H1 (cell line): ENCODE measurements around the gene C6orf163. TPM values are rescaled to one million over a fixed set of nuclear protein-coding genes. Genes with fewer than 3 reads are reported as not detected.

ENCODE experiments used
- BACH1 ChIP-seq: IDR thresholded peaks from 2 replicates; pipeline ENCODE4 v1.6.1; 2012; ENCODE audit warnings: low read length, improper control_type of control experiment
- BCL11A ChIP-seq, 2 experiments: IDR thresholded peaks; one replicate each; pipeline ENCODE4 v1.6.1; 2011; ENCODE audit warnings: low read depth in 2 of 2, low read length in 2 of 2, mild to moderate bottlenecking in 2 of 2
- CEBPB ChIP-seq: IDR thresholded peaks from 2 replicates; pipeline ENCODE4 v1.6.1; 2012; ENCODE audit warnings: low read depth, low read length
- CHD2 ChIP-seq: IDR thresholded peaks from 2 replicates; pipeline ENCODE4 v1.6.1; 2012; ENCODE audit warnings: low read length, improper control_type of control experiment
- CTCF ChIP-seq, 3 experiments: IDR thresholded peaks; 1 replicate in 2 of 3; 2 replicates in 1 of 3; pipeline versions ENCODE4 v1.5.1 to v1.6.1; 2011; ENCODE audit warnings: low read length in 3 of 3, mild to moderate bottlenecking in 3 of 3, inconsistent platforms in 2 of 3, low read depth in 1 of 3, moderate library complexity in 1 of 3; ENCODE audit not compliant: insufficient read depth in 1 of 3; ENCODE audit errors: control extremely low read depth in 1 of 3
- EP300 ChIP-seq, 2 experiments: IDR thresholded peaks; 1 replicate in 1 of 2; 2 replicates in 1 of 2; pipeline ENCODE4 v1.6.1; 2011 to 2012; ENCODE audit warnings: low read depth in 2 of 2, low read length in 2 of 2, mild to moderate bottlenecking in 2 of 2, borderline replicate concordance in 1 of 2, inconsistent platforms in 1 of 2, moderate library complexity in 1 of 2
- EZH2 ChIP-seq: fragments of 200-600 bp; sonication (generic); IDR thresholded peaks from 2 replicates; pipeline ENCODE4 v1.7.1; 2012; ENCODE audit warnings: low read depth, mild to moderate bottlenecking, moderate library complexity, low read length, inconsistent platforms; ENCODE audit not compliant: severe bottlenecking
- GABPA ChIP-seq: IDR thresholded peaks from 2 replicates; pipeline ENCODE4 v1.6.1; 2011; ENCODE audit warnings: mild to moderate bottlenecking, low read length, moderate library complexity, borderline replicate concordance; ENCODE audit not compliant: insufficient read depth
- HDAC2 ChIP-seq, 2 experiments: fragments of 300-600 bp in 1 of 2; sonication (generic) in 1 of 2; IDR thresholded peaks; 2 replicates each; pipeline ENCODE4 v1.6.1; 2011 to 2012; ENCODE audit warnings: low read depth in 2 of 2, low read length in 2 of 2, mild to moderate bottlenecking in 2 of 2, moderate library complexity in 2 of 2, borderline replicate concordance in 1 of 2, inconsistent platforms in 1 of 2
- PHF8 ChIP-seq: fragments of 200-600 bp; sonication (generic); conservative IDR thresholded peaks from 2 replicates; pipeline ENCODE4 v1.7.1; 2012; ENCODE audit warnings: low read depth, mild to moderate bottlenecking, inconsistent platforms, low read length, moderate library complexity
- POLR2AphosphoS5 ChIP-seq: IDR thresholded peaks from 2 replicates; pipeline ENCODE4 v1.6.1; 2011; ENCODE audit warnings: low read depth, low read length
- RBBP5 ChIP-seq: IDR thresholded peaks from 2 replicates; pipeline ENCODE4 v1.7.1; 2012; ENCODE audit warnings: low read depth, mild to moderate bottlenecking, inconsistent platforms, low read length, moderate library complexity, borderline replicate concordance
- RXRA ChIP-seq: IDR thresholded peaks from 2 replicates; pipeline ENCODE4 v1.6.1; 2011; ENCODE audit warnings: low read depth, mild to moderate bottlenecking, low read length, moderate library complexity; ENCODE audit not compliant: insufficient read depth
- SAP30 ChIP-seq: fragments of 300-600 bp; sonication (generic); IDR thresholded peaks from 2 replicates; pipeline ENCODE4 v1.7.1; 2012; ENCODE audit warnings: low read length, moderate library complexity, mild to moderate bottlenecking, inconsistent platforms; ENCODE audit not compliant: insufficient read depth, insufficient replicate concordance
- SIRT6 ChIP-seq: IDR thresholded peaks from one replicate; pipeline ENCODE4 v1.7.1; 2012; ENCODE audit warnings: low read length, inconsistent platforms
- SIX5 ChIP-seq: IDR thresholded peaks from 2 replicates; pipeline ENCODE4 v1.6.1; 2011; ENCODE audit warnings: mild to moderate bottlenecking, low read depth, low read length
- SP2 ChIP-seq: IDR thresholded peaks from 2 replicates; pipeline ENCODE4 v1.6.1; 2012; ENCODE audit warnings: mild to moderate bottlenecking, low read length, inconsistent platforms
- SP4 ChIP-seq: IDR thresholded peaks from 2 replicates; pipeline ENCODE4 v1.6.1; 2012; ENCODE audit warnings: low read length, inconsistent platforms
- TAF7 ChIP-seq: optimal IDR thresholded peaks from 2 replicates; pipeline ENCODE3; 2011; ENCODE audit warnings: low read depth, mild to moderate bottlenecking, inconsistent platforms, low read length, moderate library complexity, borderline replicate concordance
- TEAD4 ChIP-seq: IDR thresholded peaks from 2 replicates; pipeline ENCODE4 v1.6.1; 2012; ENCODE audit warnings: low read depth, low read length, inconsistent platforms, mixed read lengths
- polyA plus RNA-seq, 7 experiments: library from polyadenylated mRNA; depleted of rRNA in 3 of 7; stranded (reverse) in 5 of 7; unstranded in 2 of 7; fragments of >200 nt in 5 of 7; fragments of 200-250 nt in 2 of 7; gene quantifications; 1 replicate in 5 of 7; 2 replicates in 1 of 7; 4 replicates in 1 of 7; pipeline versions ENCODE4 v1.2.1 to v1.2.3, GENCODE V29; 2011 to 2013; ENCODE audit warnings: missing spikeins in 2 of 7, mixed read lengths in 2 of 7
- total RNA-seq: library from RNA; stranded (reverse); fragmentation: NEBNext Ultra II Directional; extraction: Animal tissue kit (Norgen Biotek cat#: 25700); gene quantifications from 2 replicates; pipeline ENCODE4 v1.2.1, GENCODE V29; 2021

The C6orf163 gene
- total and polyA plus RNA-seq, 2 of the 8 experiments (the other 6 are each of a cell fraction or from before 2014, with no cell fraction given): 0.36 to 1.5 TPM

GRCh38 chr6:87322304-87323212 is 22.1 kb upstream of the C6orf163 start, which contains the start of gene SMIM8 (continued):
- TF ChIP-seq HDAC2 (IDR thresholded peaks at IDR 0.05; ENCODE audit: borderline replicate concordance in 1 of 2, low read depth in 2 of 2, low read length in 2 of 2): no peak
- TF ChIP-seq SIRT6: no peak
- no peak for TF ChIP-seq CHD2
- TF ChIP-seq CTCF (IDR thresholded peaks at IDR 0.05; ENCODE audit: control extremely low read depth in 1 of 3, insufficient read depth in 1 of 3, low read depth in 1 of 3, low read length in 3 of 3): peak; percentile 91 to 97 (median 96)
- TF ChIP-seq BACH1: no peak
- TF ChIP-seq SAP30: no peak
- no peak for TF ChIP-seq EZH2
- TF ChIP-seq BCL11A (IDR thresholded peaks at IDR 0.05; ENCODE audit: low read depth in 2 of 2, low read length in 2 of 2): no peak
- no peak for TF ChIP-seq RXRA
- TF ChIP-seq CEBPB: no peak
- peak; percentile 92 for TF ChIP-seq PHF8
- 0 out of 2 replicates have a peak, but pooled peaks have one; percentile 63 for TF ChIP-seq RBBP5
- TF ChIP-seq TAF7: peak; percentile 87
- TF ChIP-seq SP4: no peak
- TF ChIP-seq GABPA: no peak
- TF ChIP-seq TEAD4: no peak
- no peak for TF ChIP-seq SIX5
- TF ChIP-seq POLR2AphosphoS5: peak; percentile 89; the same call in 1 of the 2 replicates
- TF ChIP-seq EP300 (IDR thresholded peaks at IDR 0.05; ENCODE audit: borderline replicate concordance in 1 of 2, low read depth in 2 of 2, low read length in 2 of 2): peak in 1 of 2 experiments; percentile 57; a peak in 1 of 3 replicates
- TF ChIP-seq SP2: peak; percentile 72
